NK-92 treated with Interleukin-12 subunit alpha and Interleukin-12 subunit beta, amount 100 ng/mL, for 24 hours (cell line): ENCODE results near the gene CNTN5.
"Not testable (repeated sequence)": the region's sequence is repeated elsewhere in the genome, so short reads cannot be mapped to it uniquely, and the experiment has no call there.

Experiments
- DNase-seq: peaks from one replicate; lab custom pipeline; 2025; lab: John Stamatoyannopoulos, UW

Gene CNTN5

GRCh38 chr11:99277281-99277680 is 256.5 kb downstream of the CNTN5 start:
- no peak for DNase-seq

DNA sequence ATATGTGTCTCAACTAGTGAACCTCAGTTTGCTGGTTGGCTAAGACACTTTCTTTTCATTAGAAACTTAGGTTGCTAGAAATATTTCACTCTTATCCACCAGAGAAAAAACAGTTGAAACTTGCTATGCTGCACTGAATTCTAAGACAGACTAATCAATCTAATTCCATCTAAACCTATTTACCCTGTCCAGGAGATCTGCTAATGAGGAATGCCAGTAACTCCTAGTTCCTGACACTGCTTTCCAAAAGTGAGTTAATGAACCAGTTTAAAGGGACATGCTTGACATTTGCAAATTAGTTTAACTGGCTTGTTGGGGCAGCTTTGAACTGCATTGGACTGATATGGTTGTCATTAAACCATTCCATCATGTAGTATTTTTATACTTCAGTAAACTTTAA is 258.5 kb downstream of the CNTN5 start:
- no peak for DNase-seq

DNA sequence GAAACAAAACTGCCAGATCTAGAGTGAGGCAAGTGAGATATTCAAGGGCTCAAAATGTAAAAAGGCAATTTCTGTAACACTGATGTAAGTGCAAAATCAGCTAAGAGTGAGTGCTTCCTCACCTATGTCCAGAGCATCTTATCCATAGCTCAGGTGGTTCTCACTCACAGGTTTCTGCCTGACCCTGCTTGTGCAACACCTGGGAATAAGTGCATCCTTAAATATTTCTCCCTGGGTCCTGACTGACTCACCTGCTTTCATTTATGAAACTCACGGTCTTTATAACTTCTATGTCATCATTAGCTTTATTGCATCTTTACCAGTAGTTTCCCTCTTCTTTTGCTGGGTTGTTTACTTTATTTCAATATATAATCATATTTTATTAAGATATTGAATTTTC is 260.6 kb downstream of the CNTN5 start:
- no peak for DNase-seq

DNA sequence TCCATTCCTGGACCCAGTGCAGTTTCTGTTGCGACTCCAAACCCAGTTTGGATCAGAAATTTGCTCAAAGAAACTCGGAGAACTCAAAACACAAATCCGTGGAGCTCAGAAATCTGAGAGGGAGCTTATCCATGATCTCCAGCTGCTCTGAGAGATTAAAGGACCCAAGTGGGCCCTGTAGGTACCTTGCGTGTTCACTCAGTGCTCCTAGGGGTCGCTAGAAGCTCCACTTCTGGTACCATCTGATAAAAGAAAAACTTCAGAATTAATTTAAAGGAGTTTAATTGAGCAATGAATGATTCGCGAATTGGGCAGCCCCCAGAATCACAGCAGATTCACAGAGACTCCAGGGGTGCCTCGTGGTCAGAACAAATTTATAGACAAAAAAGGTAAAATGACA is 277.2 kb downstream of the CNTN5 start:
- not testable (repeated sequence) for DNase-seq

DNA sequence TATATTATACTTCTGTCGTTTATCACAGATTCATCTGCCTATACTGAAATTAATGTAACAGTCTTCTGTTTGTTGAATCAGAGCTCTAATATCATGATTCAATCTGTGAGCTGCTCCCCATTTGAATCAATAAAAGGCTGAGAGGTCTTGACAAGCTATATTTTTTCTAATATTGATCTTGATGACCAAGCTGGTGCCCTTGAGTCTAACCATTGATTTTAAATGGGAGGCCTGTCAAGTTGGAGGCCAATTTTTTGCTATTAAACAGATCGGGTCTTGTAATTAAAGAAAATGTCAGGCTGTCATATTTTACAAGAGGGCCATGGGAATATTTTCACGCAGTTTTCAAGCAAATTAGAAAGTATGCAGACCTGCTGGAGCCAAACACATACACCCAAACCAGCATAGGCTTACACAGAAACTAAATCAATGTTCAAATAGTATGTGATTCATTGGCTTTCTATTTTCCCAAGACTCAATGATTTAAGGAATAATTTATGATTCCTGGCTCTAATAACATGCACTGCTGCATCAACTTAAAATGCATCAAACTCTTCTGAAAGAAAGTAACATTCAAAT is 286.9 kb downstream of the CNTN5 start:
- DNase-seq, result no peak

GRCh38 chr11:99311870-99312269 is 291.1 kb downstream of the CNTN5 start:
- DNase-seq, result no peak

- DNase-seq, result no peak
These were observed 296.2 kb downstream of the CNTN5 start for GRCh38 chr11:99316776-99317520.

DNA sequence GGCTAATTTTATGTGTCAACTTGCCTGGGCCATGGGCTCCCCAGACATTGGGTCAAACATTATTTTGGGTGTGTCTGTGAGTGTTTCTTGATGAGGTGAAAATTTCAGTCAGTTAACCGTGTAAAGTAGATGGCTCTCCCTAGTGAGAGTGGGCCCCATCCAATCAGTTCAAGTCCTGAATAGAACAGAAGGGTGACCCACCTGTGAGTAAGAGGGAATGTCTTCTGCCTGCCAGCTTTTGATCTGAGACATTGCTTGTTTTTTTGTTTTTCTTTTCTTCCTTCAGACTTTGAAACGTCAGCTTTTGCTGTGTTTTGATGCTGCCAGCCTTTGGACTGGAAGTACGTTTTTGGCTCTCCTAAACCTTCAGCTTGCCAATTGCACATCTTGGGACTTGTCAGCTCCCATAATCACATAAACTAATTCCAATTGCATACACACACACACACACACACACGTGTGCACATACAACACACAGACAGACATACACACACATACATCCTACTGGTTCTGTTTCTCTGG is 300.1 kb downstream of the CNTN5 start:
- DNase-seq, result no peak

DNA sequence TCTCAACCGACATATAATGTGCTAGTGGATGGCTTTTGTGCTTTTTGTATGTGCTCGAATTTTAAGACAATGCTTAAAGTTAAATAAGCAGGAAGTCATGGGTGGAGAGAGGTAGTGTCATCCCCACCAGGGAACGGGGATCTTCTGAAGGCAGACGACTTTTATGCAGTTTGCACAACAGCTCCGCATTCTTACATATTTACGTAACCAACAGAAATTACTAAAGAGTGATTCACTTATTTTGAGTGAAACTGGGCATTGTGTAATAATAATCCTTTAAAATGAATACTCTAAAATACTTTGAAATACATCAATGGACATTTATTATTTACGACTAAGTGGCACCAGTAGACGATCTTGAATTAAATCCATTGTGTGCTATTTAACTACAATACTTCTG is 305.1 kb downstream of the CNTN5 start:
- no peak for DNase-seq

DNA sequence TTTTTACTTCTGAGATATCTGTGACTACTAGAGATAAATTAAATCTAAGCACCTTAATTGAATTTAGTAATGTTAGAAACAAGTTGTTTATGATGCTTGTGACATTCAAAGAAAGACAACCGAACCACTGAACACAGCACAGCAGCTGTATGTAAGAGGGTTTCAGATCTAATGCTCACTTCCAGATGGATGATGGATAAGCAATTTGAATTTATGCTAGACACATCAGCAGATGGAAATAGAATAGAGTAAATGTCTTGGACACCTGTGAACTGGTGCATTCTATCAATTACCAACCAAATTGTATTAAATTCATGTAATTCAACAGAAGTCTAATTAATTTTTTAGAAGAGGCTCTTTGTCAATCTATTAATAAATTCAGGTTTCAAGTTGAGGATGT is 306.3 kb downstream of the CNTN5 start:
- no peak for DNase-seq

GRCh38 chr11:99327527-99327926 is 306.8 kb downstream of the CNTN5 start:
- DNase-seq, result no peak

- no peak for DNase-seq
These were observed 312.9 kb downstream of the CNTN5 start for GRCh38 chr11:99333621-99334020.

DNA sequence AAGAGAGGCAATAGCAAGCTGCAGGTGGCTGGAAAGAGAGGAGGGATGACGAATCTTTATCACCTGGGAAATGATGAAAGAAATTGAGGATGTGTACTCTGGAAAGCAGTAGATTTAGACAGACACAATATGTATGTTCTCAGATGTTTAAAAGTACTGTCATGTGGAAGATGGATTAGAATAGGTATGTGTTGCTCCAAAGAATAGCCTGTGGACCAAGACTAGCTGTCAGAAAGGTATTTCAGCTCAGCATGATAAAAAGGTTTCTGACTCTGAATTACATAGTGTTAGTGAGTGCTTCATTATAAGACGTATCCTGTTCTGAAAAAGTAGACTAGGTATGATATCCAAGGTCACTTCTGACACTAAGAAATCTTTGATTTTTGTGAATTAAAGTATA is 322.4 kb downstream of the CNTN5 start:
- no peak for DNase-seq

GRCh38 chr11:99349151-99349673 is 328.5 kb downstream of the CNTN5 start:
- DNase-seq, result no peak

- no peak for DNase-seq
These were observed 330.9 kb downstream of the CNTN5 start for GRCh38 chr11:99351624-99352023.

GRCh38 chr11:99352642-99353041 is 331.9 kb downstream of the CNTN5 start:
- DNase-seq, result no peak

DNA sequence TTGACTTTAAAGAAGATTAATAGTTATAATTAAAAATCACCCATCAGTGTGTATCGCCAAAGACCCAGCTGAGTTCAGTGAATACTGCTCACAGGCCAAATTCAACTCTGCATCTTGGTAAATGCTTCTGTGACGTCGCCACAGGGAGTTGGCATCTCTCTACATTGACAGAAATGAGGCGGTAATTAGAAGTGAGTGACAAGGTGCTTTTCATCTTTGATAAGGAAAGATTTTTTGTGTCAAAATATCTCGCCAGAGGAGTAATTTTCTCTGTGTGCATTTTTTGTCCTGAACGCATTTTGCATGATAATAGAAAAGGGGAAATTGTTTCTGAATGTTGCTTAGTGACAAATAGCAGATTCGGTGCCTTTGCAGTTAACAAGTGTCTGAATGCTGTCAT is 345.8 kb downstream of the CNTN5 start:
- no peak for DNase-seq

- DNase-seq, result no peak
These were observed 347.8 kb downstream of the CNTN5 start for GRCh38 chr11:99368583-99368982.

- DNase-seq, result no peak
These were observed 349.9 kb downstream of the CNTN5 start for GRCh38 chr11:99370549-99371216.

- DNase-seq, result no peak
These were observed 350.5 kb downstream of the CNTN5 start for GRCh38 chr11:99371257-99371656.

DNA sequence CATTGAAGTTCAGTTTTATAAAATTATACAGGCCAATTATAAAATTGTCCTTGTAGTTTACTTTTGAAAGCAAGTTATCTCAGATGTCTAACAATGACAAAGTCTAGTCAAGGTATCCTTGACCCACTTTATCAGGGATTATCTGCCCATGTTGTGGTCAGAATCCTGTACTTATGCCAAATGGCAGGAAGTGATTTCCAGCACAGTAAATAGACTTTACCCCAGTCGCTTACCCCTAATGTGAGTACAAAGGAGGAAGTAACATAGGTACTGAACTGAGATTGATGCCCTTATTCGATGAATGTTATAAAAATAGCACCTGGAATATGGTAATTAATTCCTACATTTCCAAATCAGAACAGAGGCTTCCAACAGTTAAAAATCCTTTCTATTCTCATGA is 355.7 kb downstream of the CNTN5 start:
- DNase-seq, result no peak

DNA sequence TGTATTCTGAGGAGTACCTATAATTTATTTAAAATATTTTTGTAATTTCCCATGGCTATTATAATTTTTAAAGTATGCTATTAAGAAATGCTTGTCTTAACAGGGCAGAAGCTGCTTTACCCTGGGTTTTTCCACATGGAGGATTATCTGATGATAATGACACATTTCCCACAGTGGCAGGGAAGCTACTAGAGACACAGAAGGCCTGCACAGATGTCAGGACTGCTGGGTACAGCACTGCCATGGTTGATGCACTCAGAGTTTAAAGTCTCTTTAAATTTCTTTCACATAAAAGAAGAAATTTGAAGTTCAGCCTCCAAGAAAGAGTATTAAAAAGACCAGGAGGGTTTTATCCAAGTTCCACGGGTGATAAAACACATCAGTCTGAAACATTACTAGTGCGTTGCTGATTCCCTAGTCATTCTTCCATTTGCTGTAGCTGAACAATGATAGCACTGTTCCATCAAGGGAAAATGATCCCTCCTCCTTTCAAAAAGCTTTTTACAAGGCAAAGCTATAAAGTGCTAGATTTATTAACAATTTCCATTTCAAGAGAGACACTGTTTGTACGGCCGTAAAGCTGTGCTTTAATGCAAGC is 363.0 kb downstream of the CNTN5 start:
- no peak for DNase-seq

GRCh38 chr11:99391245-99391644 is 370.5 kb downstream of the CNTN5 start:
- no peak for DNase-seq
